ENCODE data around the gene THOC6. TPM values are rescaled to one million over a fixed set of nuclear protein-coding genes. Genes with fewer than 3 reads are reported as not detected.
A peak's percentile ranks its signal among the peaks of the same experiment; 100 is the strongest.

Gene THOC6
- total and polyA plus RNA-seq, 9 of the 15 experiments (the other 6 are each of a cell fraction or from before 2014, with no cell fraction given) = 2.5 to 65.4 (median 42.3) TPM

DNA sequence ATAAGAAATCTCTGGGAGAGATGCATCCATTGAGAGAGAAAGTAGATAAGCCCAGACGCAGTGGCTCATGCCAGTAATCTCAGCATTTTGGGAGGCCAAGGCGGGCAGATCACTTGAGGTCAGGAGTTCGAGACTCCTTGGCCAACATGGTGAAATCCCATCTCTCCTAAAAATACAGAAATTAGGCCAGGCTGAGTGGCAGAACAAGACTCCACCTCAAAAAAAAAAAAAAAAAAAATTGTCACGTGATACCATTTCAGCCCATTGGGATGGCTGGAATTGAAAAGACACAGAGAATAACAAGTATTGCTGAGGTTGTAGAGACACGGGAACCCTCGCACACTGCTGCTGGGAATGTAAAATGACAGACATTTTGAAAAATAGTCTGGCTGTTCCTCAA, 38.7 kb downstream of the THOC6 start:
- ChIA-PET POLR2A (interaction anchor here (0.5 kb wide), 1 partner anchor 11 kb away, joined by 3 read pairs; no protein-coding TSS in a partner anchor), CTCF (ENCODE audit: low intra/inter-chr PET ratio) (no interaction called here)
- DNase-seq (ENCODE audit: extremely low read depth in 1 of 4, low spot score in 3 of 4) (peak in 1 of 4 experiments; percentile 19), ATAC-seq (no peak), FAIRE-seq (no peak)
- Histone ChIP-seq H3K27ac (ENCODE audit: extremely low read depth, low read depth, low read length) (no peak overlapping the region), H3K4me2 (ENCODE audit: insufficient read depth, low read length) (no peak overlapping the region), H4K20me1 (replicated peaks; ENCODE audit: control insufficient read depth, insufficient read depth, low read length) (no peaks in the 10 kb centered on the region), H3K79me2 (ENCODE audit: control insufficient read depth, insufficient read depth, low read length) (peaks cover 2% of the 10 kb centered on the region; the same call in 2 of the 3 replicates), H3K36me3 (ENCODE audit: control insufficient read depth, insufficient read depth, low read length) (no peaks in the 10 kb centered on the region), H3K9me1 (ENCODE audit: control insufficient read depth, insufficient read depth, low read length) (peaks cover 4% of the 10 kb centered on the region), H3K9me3 (replicated peaks; ENCODE audit: control insufficient read depth, insufficient read depth, low read depth, low read length) (no peaks in the 10 kb centered on the region), H3K4me3 (no peak overlapping the region), H3K27me3 (ENCODE audit: control insufficient read depth in 2 of 2, insufficient read depth in 2 of 2, low read length in 2 of 2) (no peaks in the 10 kb centered on the region), H3K9ac (ENCODE audit: insufficient read depth in 1 of 2, low read depth in 2 of 2, low read length in 2 of 2) (no peak overlapping the region), H2AFZ (ENCODE audit: low read depth, low read length) (no peak overlapping the region), H3K4me1 (replicated peaks in 1 of 2; ENCODE audit: control insufficient read depth in 2 of 2, insufficient read depth in 2 of 2, low read length in 2 of 2) (peaks cover 8 to 45% of the 10 kb centered on the region in 2 experiments)
- in situ Hi-C loops (cut with MboI) (no loop called here), intact Hi-C loops (cut with micrococcal nuclease) (no loop called here)
- peak; percentile 67 for TF ChIP-seq CBFA2T2 (conservative IDR thresholded peaks at IDR 0.05)
- TF ChIP-seq USF2 (CRISPR knock-in tag; IDR thresholded peaks at IDR 0.05) = peak; percentile 21; the same call in 1 of the 2 replicates
- TF ChIP-seq PKNOX1 (IDR thresholded peaks at IDR 0.05) = peak; percentile 65
- no peak for TF ChIP-seq BACH1 (tag; IDR thresholded peaks at IDR 0.05)
- peak; percentile 93 for TF ChIP-seq RAD51 (IDR thresholded peaks at IDR 0.05; ENCODE audit: borderline replicate concordance, low read depth)
- peak; percentile 43; the same call in 1 of the 2 replicates for TF ChIP-seq USF1 (CRISPR knock-in tag; IDR thresholded peaks at IDR 0.05)
- TF ChIP-seq ZNF384 (IDR thresholded peaks at IDR 0.05; ENCODE audit: low read depth, low read length) = peak; percentile 69
- TF ChIP-seq HSF4 (CRISPR knock-in tag; IDR thresholded peaks at IDR 0.05; ENCODE audit: borderline replicate concordance) = no peak
- TF ChIP-seq TOE1 (IDR thresholded peaks at IDR 0.05; ENCODE audit: borderline replicate concordance) = peak; percentile 93
- no peak for TF ChIP-seq TOE1 (CRISPR knock-in tag; IDR thresholded peaks at IDR 0.05; ENCODE audit: borderline replicate concordance, low read depth)
- TF ChIP-seq, protein P1, sequence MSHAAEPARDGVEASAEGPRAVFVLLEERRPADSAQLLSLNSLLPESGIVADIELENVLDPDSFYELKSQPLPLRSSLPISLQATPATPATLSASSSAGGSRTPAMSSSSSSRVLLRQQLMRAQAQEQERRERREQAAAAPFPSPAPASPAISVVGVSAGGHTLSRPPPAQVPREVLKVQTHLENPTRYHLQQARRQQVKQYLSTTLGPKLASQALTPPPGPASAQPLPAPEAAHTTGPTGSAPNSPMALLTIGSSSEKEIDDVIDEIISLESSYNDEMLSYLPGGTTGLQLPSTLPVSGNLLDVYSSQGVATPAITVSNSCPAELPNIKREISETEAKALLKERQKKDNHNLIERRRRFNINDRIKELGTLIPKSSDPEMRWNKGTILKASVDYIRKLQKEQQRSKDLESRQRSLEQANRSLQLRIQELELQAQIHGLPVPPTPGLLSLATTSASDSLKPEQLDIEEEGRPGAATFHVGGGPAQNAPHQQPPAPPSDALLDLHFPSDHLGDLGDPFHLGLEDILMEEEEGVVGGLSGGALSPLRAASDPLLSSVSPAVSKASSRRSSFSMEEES (CRISPR knock-in tag; IDR thresholded peaks at IDR 0.05) = peak; percentile 80
- no peak for TF ChIP-seq E2F5 (CRISPR knock-in tag; IDR thresholded peaks at IDR 0.05)
- 41% methylated on average over 6 of the region's 6 CpGs for WGBS (ENCODE audit: insufficient coverage, low coverage, missing lambda C conversion rate)
- no TSS peak for BruUV-seq (replicated peaks)

Measured in K562 (cell line).